H9 (cell line): Measurements from ENCODE around the gene ZCCHC7. TPM values are rescaled to one million over a fixed set of nuclear protein-coding genes. Genes with fewer than 3 reads are reported as not detected.

Experiments
- DNase-seq: peaks from one replicate; pipeline ENCODE4 v3.0.0-alpha.2; 2017
- H2AFZ ChIP-seq: one replicate; pipeline ENCODE4 v1.6.1; 2013; ENCODE audit warnings: mild to moderate bottlenecking, low read length, control low read depth, moderate library complexity
- H2AK5ac ChIP-seq: 2 replicates; pipeline ENCODE4 v1.6.1; 2013; ENCODE audit warnings: low read length, control low read depth, mixed read lengths; ENCODE audit not compliant: insufficient read length
- H2BK120ac ChIP-seq: one replicate; pipeline ENCODE4 v1.6.1; 2013; ENCODE audit warnings: low read depth, mild to moderate bottlenecking, low read length, control low read depth, inconsistent platforms; ENCODE audit not compliant: poor library complexity, severe bottlenecking
- H2BK12ac ChIP-seq: 2 replicates; pipeline ENCODE4 v1.6.1; 2013; ENCODE audit warnings: low read length, control low read depth, mixed read lengths, low read depth; ENCODE audit not compliant: insufficient read length
- H2BK15ac ChIP-seq: 2 replicates; pipeline ENCODE4 v1.6.1; 2013; ENCODE audit warnings: low read depth, low read length, control low read depth
- H2BK20ac ChIP-seq: one replicate; pipeline ENCODE4 v1.6.1; 2013; ENCODE audit warnings: low read depth, mild to moderate bottlenecking, low read length, control low read depth, inconsistent platforms; ENCODE audit not compliant: poor library complexity, severe bottlenecking
- H2BK5ac ChIP-seq: 2 replicates; pipeline ENCODE4 v1.6.1; 2013; ENCODE audit warnings: low read length, control low read depth, mixed read lengths; ENCODE audit not compliant: insufficient read length
- H3K14ac ChIP-seq: 2 replicates; pipeline ENCODE4 v1.6.1; 2013; ENCODE audit warnings: low read length, control low read depth; ENCODE audit not compliant: insufficient read depth
- H3K18ac ChIP-seq: 2 replicates; pipeline ENCODE4 v1.6.1; 2013; ENCODE audit warnings: low read depth, mild to moderate bottlenecking, mixed read lengths, low read length, control low read depth; ENCODE audit not compliant: insufficient read length
- H3K23ac ChIP-seq: 2 replicates; pipeline ENCODE4 v1.6.1; 2013; ENCODE audit warnings: low read length, control low read depth, mixed read lengths, low read depth; ENCODE audit not compliant: insufficient read length
- H3K23me2 ChIP-seq: 2 replicates; pipeline ENCODE4 v1.6.1; 2013; ENCODE audit warnings: low read depth, mild to moderate bottlenecking, mixed read lengths, low read length, control low read depth; ENCODE audit not compliant: insufficient read length, poor library complexity, severe bottlenecking
- H3K27ac ChIP-seq: 2 replicates; pipeline ENCODE4 v1.5.1; 2013; ENCODE audit warnings: low read length, control low read depth, mixed read lengths, low read depth; ENCODE audit not compliant: insufficient read length
- H3K27me3 ChIP-seq: 2 replicates; pipeline ENCODE4 v1.6.1; 2013; ENCODE audit warnings: low read length, control low read depth, inconsistent platforms; ENCODE audit not compliant: insufficient read depth
- H3K4ac ChIP-seq: 2 replicates; pipeline ENCODE4 v1.6.1; 2013; ENCODE audit warnings: low read depth, mild to moderate bottlenecking, control low read depth, inconsistent platforms, low read length, moderate library complexity
- H3K4me1 ChIP-seq: 2 replicates; pipeline ENCODE4 v1.6.1; 2013; ENCODE audit warnings: low read length, control low read depth, inconsistent platforms; ENCODE audit not compliant: insufficient read depth
- H3K4me2 ChIP-seq: 2 replicates; pipeline ENCODE4 v1.6.1; 2013; ENCODE audit warnings: low read length, control low read depth, mixed read lengths; ENCODE audit not compliant: insufficient read length, insufficient read depth
- H3K56ac ChIP-seq: 2 replicates; pipeline ENCODE4 v1.6.1; 2013; ENCODE audit warnings: low read depth, mild to moderate bottlenecking, mixed read lengths, low read length, control low read depth; ENCODE audit not compliant: insufficient read length
- H3K79me1 ChIP-seq: 2 replicates; pipeline ENCODE4 v1.6.1; 2013; ENCODE audit warnings: low read depth, mild to moderate bottlenecking, moderate library complexity, low read length, control low read depth, inconsistent platforms; ENCODE audit not compliant: insufficient read depth, poor library complexity, severe bottlenecking
- H3K79me2 ChIP-seq: 2 replicates; pipeline ENCODE4 v1.6.1; 2013; ENCODE audit warnings: low read length, control low read depth, inconsistent platforms; ENCODE audit not compliant: insufficient read depth
- H3K9ac ChIP-seq: 2 replicates; pipeline ENCODE4 v1.6.1; 2013; ENCODE audit warnings: low read length, control low read depth, mixed read lengths; ENCODE audit not compliant: insufficient read length; ENCODE audit errors: extremely low read depth
- H3K9me3 ChIP-seq: one replicate; pipeline ENCODE4 v1.6.1; 2013; ENCODE audit warnings: low read depth, low read length, inconsistent platforms; ENCODE audit not compliant: control insufficient read depth
- H3T11ph ChIP-seq: one replicate; pipeline ENCODE4 v1.6.1; 2013; ENCODE audit warnings: mild to moderate bottlenecking, low read length, control low read depth, inconsistent platforms
- H4K20me1 ChIP-seq: one replicate; pipeline ENCODE4 v1.6.1; 2013; ENCODE audit not compliant: control insufficient read depth, insufficient read length, insufficient read depth
- H4K5ac ChIP-seq: 2 replicates; pipeline ENCODE4 v1.6.1; 2013; ENCODE audit warnings: low read depth, mild to moderate bottlenecking, mixed read lengths, low read length, control low read depth; ENCODE audit not compliant: insufficient read length
- H4K8ac ChIP-seq: replicated peaks from 2 replicates; pipeline ENCODE4 v1.6.1; 2013; ENCODE audit warnings: low read length, control low read depth, mixed read lengths, low read depth; ENCODE audit not compliant: insufficient read length
- H4K91ac ChIP-seq: 2 replicates; pipeline ENCODE4 v1.6.1; 2013; ENCODE audit warnings: low read depth, mild to moderate bottlenecking, moderate library complexity, mixed read lengths, low read length, control low read depth; ENCODE audit not compliant: insufficient read length
- H3K27ac Mint-ChIP-seq, 3 experiments: 2 replicates in 2 of 3; 3 replicates in 1 of 3; pipeline ENCODE4 v1.8.0; 2020 to 2021; ENCODE audit warnings: mixed read lengths in 3 of 3, mild to moderate bottlenecking in 1 of 3, moderate library complexity in 1 of 3
- H3K27me3 Mint-ChIP-seq: 2 replicates; pipeline ENCODE4 v1.8.0; 2021; ENCODE audit warnings: low read depth, mild to moderate bottlenecking, moderate library complexity, mixed read lengths
- H3K36me3 Mint-ChIP-seq, 3 experiments: 2 replicates in 2 of 3; 3 replicates in 1 of 3; pipeline ENCODE4 v1.8.0; 2020 to 2021; ENCODE audit warnings: low read depth in 3 of 3, mixed read lengths in 3 of 3; ENCODE audit not compliant: insufficient read depth in 1 of 3
- H3K4me1 Mint-ChIP-seq, 2 experiments: 2 replicates each; pipeline ENCODE4 v1.8.0; 2020; ENCODE audit warnings: mixed read lengths in 2 of 2
- H3K4me3 Mint-ChIP-seq, 2 experiments: 2 replicates in 1 of 2; 3 replicates in 1 of 2; pipeline ENCODE4 v1.8.0; 2020 to 2021; ENCODE audit warnings: mild to moderate bottlenecking in 2 of 2, mixed read lengths in 2 of 2, moderate library complexity in 1 of 2
- H3K9me3 Mint-ChIP-seq, 2 experiments: 2 replicates in 1 of 2; 3 replicates in 1 of 2; pipeline ENCODE4 v1.8.0; 2020; ENCODE audit warnings: mild to moderate bottlenecking in 2 of 2, mixed read lengths in 2 of 2, moderate library complexity in 1 of 2
- WGBS: extraction: QIAGEN DNeasy Blood & Tissue Kit; methylation state at CpG from one replicate; pipeline ENCODE4 v1.1.7; 2013; ENCODE audit warnings: missing lambda C conversion rate, low lambda C conversion rate, mixed read lengths; ENCODE audit not compliant: insufficient read length; ENCODE audit errors: extremely low coverage; 5-methylcytosine and 5-hydroxymethylcytosine counted together
- total RNA-seq: library from RNA; stranded (reverse); gene quantifications from 2 replicates; pipeline ENCODE4 v1.2.1, GENCODE V29; 2021
- TF ChIP-seq, protein P1 (sequence below): fragments of 200-600 bp; sonication (generic); conservative IDR thresholded peaks from 3 replicates; pipeline ENCODE4 v1.8.0; 2021; ENCODE audit warnings: antibody characterized with exemption, mild to moderate bottlenecking

ZCCHC7 gene
- total RNA-seq, 1 experiment from 2014 or later = 20.3 TPM

DNA sequence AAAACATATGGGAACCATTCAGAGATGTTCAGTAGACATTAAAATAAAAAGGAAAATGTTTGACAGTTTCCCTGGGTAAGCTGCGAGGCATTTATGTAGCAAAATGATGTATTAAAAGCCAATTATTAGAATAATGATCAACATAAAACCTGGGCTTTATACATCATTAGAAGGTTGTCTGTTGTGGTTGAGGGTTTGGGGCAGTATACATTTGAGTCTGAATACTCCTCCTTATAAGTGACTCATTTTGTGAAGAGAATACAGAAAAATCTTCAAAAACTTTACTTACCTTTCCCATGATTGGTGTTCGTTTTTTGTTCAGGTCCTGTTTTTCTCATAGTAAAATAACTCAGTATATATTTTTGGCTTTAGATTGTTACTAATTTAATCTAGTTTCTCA is 119.5 kb downstream of the ZCCHC7 start:
- no peak overlapping the region for H4K91ac ChIP-seq
- H3K9me3 Mint-ChIP-seq = no peaks in the 10 kb centered on the region
- no peaks in the 10 kb centered on the region for H3K27me3 ChIP-seq
- H3K79me2 ChIP-seq = no peaks in the 10 kb centered on the region
- H3K14ac ChIP-seq = no peak overlapping the region
- H2AFZ ChIP-seq = no peak overlapping the region
- H4K5ac ChIP-seq = no peak overlapping the region
- H3K18ac ChIP-seq = no peak overlapping the region
- WGBS = no CpG with 5 or more reads among the region's 2 CpGs
- no peaks in the 10 kb centered on the region for H4K20me1 ChIP-seq
- peaks cover 9% of the 10 kb centered on the region; the same call in 1 of the 2 replicates for H3K4me1 ChIP-seq
- H3K23me2 ChIP-seq = no peaks in the 10 kb centered on the region
- DNase-seq = no peak
- H3K4me1 Mint-ChIP-seq = peaks cover 34 to 35% of the 10 kb centered on the region in 2 experiments
- no peak overlapping the region for H2BK15ac ChIP-seq
- H2BK12ac ChIP-seq = no peak overlapping the region
- H3K23ac ChIP-seq = no peak overlapping the region
- H3K56ac ChIP-seq = no peak overlapping the region
- H3K4me2 ChIP-seq = no peak overlapping the region
- H3K27me3 Mint-ChIP-seq = no peaks in the 10 kb centered on the region
- H2BK20ac ChIP-seq = no peak overlapping the region
- TF ChIP-seq, protein P1, sequence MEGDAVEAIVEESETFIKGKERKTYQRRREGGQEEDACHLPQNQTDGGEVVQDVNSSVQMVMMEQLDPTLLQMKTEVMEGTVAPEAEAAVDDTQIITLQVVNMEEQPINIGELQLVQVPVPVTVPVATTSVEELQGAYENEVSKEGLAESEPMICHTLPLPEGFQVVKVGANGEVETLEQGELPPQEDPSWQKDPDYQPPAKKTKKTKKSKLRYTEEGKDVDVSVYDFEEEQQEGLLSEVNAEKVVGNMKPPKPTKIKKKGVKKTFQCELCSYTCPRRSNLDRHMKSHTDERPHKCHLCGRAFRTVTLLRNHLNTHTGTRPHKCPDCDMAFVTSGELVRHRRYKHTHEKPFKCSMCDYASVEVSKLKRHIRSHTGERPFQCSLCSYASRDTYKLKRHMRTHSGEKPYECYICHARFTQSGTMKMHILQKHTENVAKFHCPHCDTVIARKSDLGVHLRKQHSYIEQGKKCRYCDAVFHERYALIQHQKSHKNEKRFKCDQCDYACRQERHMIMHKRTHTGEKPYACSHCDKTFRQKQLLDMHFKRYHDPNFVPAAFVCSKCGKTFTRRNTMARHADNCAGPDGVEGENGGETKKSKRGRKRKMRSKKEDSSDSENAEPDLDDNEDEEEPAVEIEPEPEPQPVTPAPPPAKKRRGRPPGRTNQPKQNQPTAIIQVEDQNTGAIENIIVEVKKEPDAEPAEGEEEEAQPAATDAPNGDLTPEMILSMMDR = no peak
- no peak overlapping the region for H2BK5ac ChIP-seq
- H3K4me3 Mint-ChIP-seq = no peak overlapping the region
- H2BK120ac ChIP-seq = no peak overlapping the region
- peaks cover 0 to 2% (median 0%) of the 10 kb centered on the region in 3 experiments; a peak in 2 of 7 replicates for H3K36me3 Mint-ChIP-seq
- H3K4ac ChIP-seq = no peak overlapping the region
- H3K79me1 ChIP-seq = no peaks in the 10 kb centered on the region
- H2AK5ac ChIP-seq = no peak overlapping the region
- no peak overlapping the region for H3K9ac ChIP-seq
- H3K27ac ChIP-seq = no peak overlapping the region
- no peaks in the 10 kb centered on the region for H3K9me3 ChIP-seq
- H3T11ph ChIP-seq = no peak overlapping the region
- H3K27ac Mint-ChIP-seq = no peak overlapping the region
- H4K8ac ChIP-seq = no peak overlapping the region
